Esophagus (tissue), 2 donors: Measurements from ENCODE around the gene HAND1. TPM values are rescaled to one million over a fixed set of nuclear protein-coding genes. Genes with fewer than 3 reads are reported as not detected.

ENCODE experiments used
- H3K27ac ChIP-seq, 2 donors: one replicate each; pipeline ENCODE4 v1.5.1; 2013; ENCODE audit warnings: low read depth in 2 of 2, mild to moderate bottlenecking in 2 of 2, inconsistent platforms in 1 of 2, low read length in 1 of 2, moderate library complexity in 1 of 2
- H3K27me3 ChIP-seq, 2 donors: one replicate each; pipeline ENCODE4 v1.6.1; 2013; ENCODE audit warnings: low read length in 2 of 2, control low read depth in 1 of 2, mild to moderate bottlenecking in 1 of 2; ENCODE audit not compliant: insufficient read depth in 2 of 2, control insufficient read depth in 1 of 2
- H3K36me3 ChIP-seq, 2 donors: one replicate each; pipeline ENCODE4 v1.6.1; 2013; ENCODE audit warnings: low read length in 1 of 2; ENCODE audit not compliant: control insufficient read depth in 2 of 2, insufficient read depth in 2 of 2
- H3K4me1 ChIP-seq, 2 donors: one replicate each; pipeline ENCODE4 v1.6.1; 2013; ENCODE audit warnings: low read length in 1 of 2; ENCODE audit not compliant: control insufficient read depth in 2 of 2, insufficient read depth in 2 of 2
- H3K4me3 ChIP-seq, 2 donors: one replicate each; pipeline ENCODE4 v1.5.1; 2013; ENCODE audit warnings: low read length in 2 of 2, mild to moderate bottlenecking in 2 of 2, low read depth in 1 of 2, moderate library complexity in 1 of 2
- H3K9me3 ChIP-seq, 2 donors: one replicate each; pipeline ENCODE4 v1.6.1; 2013; ENCODE audit warnings: mild to moderate bottlenecking in 2 of 2, low read depth in 1 of 2, low read length in 1 of 2, moderate library complexity in 1 of 2; ENCODE audit not compliant: control insufficient read depth in 2 of 2, insufficient read depth in 1 of 2
- WGBS, 2 donors: extraction: QIAGEN DNeasy Blood & Tissue Kit; methylation state at CpG; one replicate each; pipeline ENCODE4 v1.1.7; 2013; 5-methylcytosine and 5-hydroxymethylcytosine counted together
- polyA plus RNA-seq, 2 donors: library from polyadenylated mRNA; stranded (reverse); fragments of 200-250 nt; gene quantifications; one replicate each; pipeline ENCODE4 v1.2.3, GENCODE V29; 2013
- donor health status: healthy with polysubstance abuse.
- donor health status: Bipolar disorder and iron deficiency.

The HAND1 gene
- polyA plus RNA-seq, 2 donors = not detected

DNA sequence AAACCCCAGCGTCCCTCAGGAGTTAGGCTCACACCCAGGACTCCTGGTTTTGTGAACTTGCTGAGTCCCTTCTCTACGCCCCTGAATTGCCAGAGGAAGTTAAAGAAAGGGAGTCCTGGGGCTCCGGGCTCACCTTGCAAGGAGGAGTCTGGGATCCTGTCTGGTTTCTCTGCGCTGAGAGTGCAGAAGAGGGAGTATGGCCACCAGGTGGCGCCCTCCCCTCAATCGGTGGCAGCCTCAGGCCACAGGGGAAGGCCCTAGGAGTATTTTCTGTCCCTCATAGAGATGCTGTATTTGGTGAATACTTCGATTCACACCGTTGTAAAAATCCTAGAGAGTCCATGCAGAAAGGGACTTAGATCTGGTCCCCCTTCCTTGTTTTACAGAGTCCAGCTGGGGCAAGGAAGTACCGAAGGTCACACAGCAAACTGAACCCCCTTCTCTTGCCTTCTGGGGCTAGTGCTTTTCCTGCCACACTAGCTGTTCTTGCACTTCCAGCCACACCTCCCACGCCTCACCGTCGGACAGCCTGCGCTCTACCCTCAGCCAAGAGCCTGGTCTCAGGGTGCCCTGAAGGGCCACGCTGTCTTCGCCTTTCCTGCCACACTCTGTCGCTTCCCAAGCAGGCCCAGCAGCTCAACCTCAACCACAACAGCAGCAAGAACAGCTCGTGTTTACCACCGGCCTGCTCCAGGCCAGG, 10.2 kb downstream of the HAND1 start:
- Histone ChIP-seq H3K9me3 (no peaks in the 10 kb centered on the region), H3K36me3 (no peaks in the 10 kb centered on the region), H3K27me3 (peaks cover 0 to 7% of the 10 kb centered on the region in 2 donors), H3K4me3 (no peak overlapping the region), H3K27ac (no peak overlapping the region), H3K4me1 (no peaks in the 10 kb centered on the region)
- 39 to 40% methylated on average over 18 of the region's 18 CpGs for WGBS, 2 donors

DNA sequence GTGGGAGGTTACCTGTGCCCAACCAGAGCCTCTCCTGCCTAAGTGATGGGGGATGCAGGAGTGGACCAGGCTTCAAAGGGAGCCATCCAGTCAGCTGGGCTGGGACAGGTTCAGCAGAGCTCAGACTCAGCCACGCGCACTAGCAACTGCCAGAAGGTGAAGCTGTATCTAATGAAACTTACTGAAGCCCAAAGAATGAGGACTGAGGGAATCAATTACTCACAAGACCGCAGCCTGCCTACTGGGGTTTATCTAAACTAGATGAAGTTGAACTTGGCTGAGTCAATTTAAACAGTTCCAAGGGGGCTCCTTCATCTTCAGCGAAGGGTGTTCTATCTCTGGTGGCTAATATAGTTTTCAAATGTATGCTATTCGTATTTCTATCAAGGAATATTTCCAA, 11.4 kb downstream of the HAND1 start:
- Histone ChIP-seq H3K4me3 (no peak overlapping the region), H3K9me3 (no peaks in the 10 kb centered on the region), H3K4me1 (no peaks in the 10 kb centered on the region), H3K27me3 (peaks cover 0 to 3% of the 10 kb centered on the region in 2 donors), H3K36me3 (no peaks in the 10 kb centered on the region), H3K27ac (no peak overlapping the region)
- 81 to 82% methylated on average over 5 of the region's 5 CpGs for WGBS, 2 donors

DNA sequence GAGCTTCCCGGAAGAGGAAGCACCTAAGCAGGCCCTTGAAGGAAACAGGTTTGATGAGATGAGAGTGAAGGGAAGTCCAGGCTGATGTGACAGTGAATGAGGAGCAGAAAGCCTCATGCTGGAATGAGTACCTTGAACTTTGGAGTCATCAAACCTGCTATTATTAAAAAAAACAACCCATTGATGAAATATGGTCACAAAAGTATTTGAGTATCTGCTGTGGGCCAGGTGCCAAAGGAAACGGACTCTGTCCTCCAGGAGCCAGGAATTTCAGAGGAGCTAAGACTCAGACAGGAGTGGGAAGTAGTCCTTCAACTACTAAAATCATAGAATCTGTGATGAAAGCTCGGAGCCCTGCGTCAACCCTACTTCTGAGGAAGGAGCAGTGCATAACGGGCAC, 11.9 kb downstream of the HAND1 start:
- Histone ChIP-seq H3K9me3 (no peaks in the 10 kb centered on the region), H3K27ac (no peak overlapping the region), H3K36me3 (no peaks in the 10 kb centered on the region), H3K4me3 (no peak overlapping the region), H3K4me1 (no peaks in the 10 kb centered on the region), H3K27me3 (peaks cover 0 to 3% of the 10 kb centered on the region in 2 donors)
- WGBS, 2 donors = 63 to 72% methylated on average over 5 of the region's 5 CpGs

DNA sequence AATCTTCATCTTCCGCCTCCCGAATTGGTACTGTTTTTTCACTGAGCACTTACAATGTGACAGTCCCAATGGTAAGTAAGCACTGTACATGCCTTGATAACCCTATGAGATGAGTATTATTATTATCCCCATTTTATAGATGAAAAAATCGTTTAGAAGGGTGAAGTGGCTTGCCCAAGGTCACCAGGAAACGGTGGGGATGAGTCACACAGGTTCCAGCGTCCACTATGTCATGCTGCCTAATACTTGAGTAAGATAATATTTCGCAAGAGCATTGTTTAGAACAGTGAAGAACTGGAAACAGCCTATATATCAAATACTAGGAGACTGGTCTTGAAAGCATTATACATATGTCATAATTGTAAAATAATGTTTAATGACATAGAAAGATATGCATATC, 12.9 kb downstream of the HAND1 start:
- 48 to 55% methylated on average over 6 of the region's 6 CpGs for WGBS, 2 donors
- no peaks in the 10 kb centered on the region for H3K36me3 ChIP-seq
- H3K27me3 ChIP-seq = no peaks in the 10 kb centered on the region
- H3K27ac ChIP-seq = no peak overlapping the region
- no peaks in the 10 kb centered on the region for H3K9me3 ChIP-seq
- H3K4me3 ChIP-seq = no peak overlapping the region
- H3K4me1 ChIP-seq = no peaks in the 10 kb centered on the region

DNA sequence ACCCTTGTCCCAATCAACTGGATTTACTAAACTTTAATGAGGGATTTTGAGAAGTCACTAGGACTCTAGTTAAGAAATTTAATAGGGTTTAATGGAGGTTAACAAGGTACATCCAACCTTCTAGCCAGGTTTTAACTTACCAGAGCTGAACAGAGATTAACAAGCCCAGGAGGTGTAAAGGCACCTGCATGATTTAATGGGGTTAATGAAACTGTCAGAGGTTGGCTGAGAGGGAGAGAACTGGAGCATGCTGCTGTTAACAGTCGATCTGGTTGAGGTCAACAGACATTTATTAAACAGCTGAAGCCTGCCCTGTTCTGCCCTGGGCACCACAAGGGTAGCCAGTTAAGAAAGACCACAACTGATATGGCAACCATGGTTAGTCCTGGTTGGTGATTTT, 13.6 kb downstream of the HAND1 start:
- Histone ChIP-seq H3K4me3 (no peak overlapping the region), H3K27ac (no peak overlapping the region), H3K9me3 (no peaks in the 10 kb centered on the region), H3K36me3 (no peaks in the 10 kb centered on the region), H3K27me3 (no peaks in the 10 kb centered on the region), H3K4me1 (no peaks in the 10 kb centered on the region)
- WGBS, 2 donors = 41 to 61% methylated on average over 1 of the region's 1 CpG

DNA sequence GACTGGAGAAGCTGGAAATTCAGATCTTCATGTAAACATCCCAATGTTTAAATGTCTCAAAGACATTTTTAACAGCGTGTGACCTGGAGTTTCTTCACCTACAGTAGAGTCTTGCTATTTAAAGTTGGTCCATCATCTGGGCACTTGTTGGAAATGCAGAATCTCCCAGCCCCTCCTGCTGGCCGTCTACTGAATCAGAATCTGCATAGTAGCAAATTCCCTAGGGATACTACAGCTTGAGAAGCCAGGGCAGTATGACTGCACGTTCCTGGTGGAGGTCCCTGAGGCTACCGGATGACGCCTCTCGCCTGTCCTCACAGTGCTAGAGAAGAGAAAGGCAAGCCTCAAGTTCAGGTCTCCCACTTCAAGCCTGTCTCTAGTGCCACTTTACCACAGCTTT, 16.5 kb downstream of the HAND1 start:
- Histone ChIP-seq H3K36me3 (peaks cover 10 to 11% of the 10 kb centered on the region in 2 donors), H3K4me3 (no peak overlapping the region), H3K27me3 (no peaks in the 10 kb centered on the region), H3K4me1 (no peaks in the 10 kb centered on the region), H3K27ac (no peak overlapping the region), H3K9me3 (no peaks in the 10 kb centered on the region)
- WGBS, 2 donors = 70 to 73% methylated on average over 6 of the region's 6 CpGs

DNA sequence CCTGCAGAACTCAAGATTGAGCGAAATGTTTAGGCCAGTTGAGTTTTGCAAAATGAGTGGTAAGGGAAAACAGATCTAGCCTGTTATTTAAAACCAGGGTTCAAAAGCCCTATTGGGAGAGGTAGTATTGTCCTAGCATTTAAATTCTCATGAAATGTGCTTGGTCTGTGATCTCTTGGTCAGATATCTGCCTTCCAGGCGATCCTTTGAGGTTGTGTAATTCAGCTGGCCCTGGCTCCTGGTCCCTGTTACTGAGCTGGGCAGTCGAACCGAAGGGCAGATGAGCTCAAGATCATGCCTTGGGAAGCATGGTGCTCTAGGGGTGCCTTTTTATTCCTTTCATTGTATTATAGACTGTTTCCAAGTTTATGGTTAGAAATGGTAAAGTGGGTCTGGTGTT, 17.9 kb downstream of the HAND1 start:
- H3K4me3 ChIP-seq = no peak overlapping the region
- 91 to 95% methylated on average over 4 of the region's 4 CpGs for WGBS, 2 donors
- H3K9me3 ChIP-seq = no peaks in the 10 kb centered on the region
- H3K27ac ChIP-seq = no peak overlapping the region
- H3K27me3 ChIP-seq = no peaks in the 10 kb centered on the region
- H3K36me3 ChIP-seq = peaks cover 19 to 20% of the 10 kb centered on the region in 2 donors
- H3K4me1 ChIP-seq = no peaks in the 10 kb centered on the region

DNA sequence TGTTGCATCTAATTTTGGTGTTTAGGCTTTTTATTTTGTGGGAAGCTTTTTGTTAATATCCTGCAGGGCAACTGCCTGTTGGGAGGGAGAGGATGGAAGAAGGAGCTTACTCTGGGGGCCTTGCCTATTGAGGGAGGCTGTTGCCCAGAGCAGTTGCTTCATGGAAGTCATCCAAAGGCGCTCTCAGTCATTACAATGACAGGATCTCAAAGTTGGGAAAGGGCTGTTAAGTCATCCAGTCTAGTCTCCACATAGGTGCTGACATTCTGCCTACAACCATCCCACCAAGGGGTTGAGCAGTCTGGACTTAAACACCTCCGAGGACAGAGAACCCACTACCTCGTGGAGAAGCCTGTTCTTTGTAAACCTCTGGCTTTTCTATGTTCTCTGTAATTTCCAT, 19.0 kb downstream of the HAND1 start:
- Histone ChIP-seq H3K4me1 (no peaks in the 10 kb centered on the region), H3K27ac (no peak overlapping the region), H3K36me3 (peaks cover 20% of the 10 kb centered on the region in 2 donors), H3K9me3 (no peaks in the 10 kb centered on the region), H3K4me3 (no peak overlapping the region), H3K27me3 (no peaks in the 10 kb centered on the region)
- WGBS, 2 donors = 81 to 84% methylated on average over 3 of the region's 3 CpGs

DNA sequence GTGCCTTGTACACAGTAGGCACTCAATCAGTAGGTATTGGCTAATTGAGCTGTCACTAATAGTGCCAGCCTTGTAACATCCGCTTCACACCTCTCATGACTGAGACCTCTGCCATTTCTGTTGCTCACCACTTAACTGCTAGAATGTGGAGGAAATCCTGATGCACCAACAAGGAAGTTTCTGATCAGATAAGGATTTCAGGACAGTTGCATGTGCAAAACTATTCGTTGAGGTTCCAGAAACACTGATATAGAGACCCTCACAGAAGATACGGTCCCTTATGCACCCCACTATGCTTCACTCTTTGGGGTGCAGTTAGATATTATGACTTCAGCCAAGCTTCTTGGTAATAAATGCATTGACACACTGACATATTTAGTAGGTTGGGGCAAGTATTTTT, 21.5 kb downstream of the HAND1 start:
- no peak overlapping the region for H3K27ac ChIP-seq
- no peak overlapping the region for H3K4me3 ChIP-seq
- H3K27me3 ChIP-seq = no peaks in the 10 kb centered on the region
- H3K4me1 ChIP-seq = no peaks in the 10 kb centered on the region
- no peaks in the 10 kb centered on the region for H3K9me3 ChIP-seq
- peaks cover 30 to 37% of the 10 kb centered on the region in 2 donors for H3K36me3 ChIP-seq
- WGBS, 2 donors = 83 to 92% methylated on average over 3 of the region's 3 CpGs

DNA sequence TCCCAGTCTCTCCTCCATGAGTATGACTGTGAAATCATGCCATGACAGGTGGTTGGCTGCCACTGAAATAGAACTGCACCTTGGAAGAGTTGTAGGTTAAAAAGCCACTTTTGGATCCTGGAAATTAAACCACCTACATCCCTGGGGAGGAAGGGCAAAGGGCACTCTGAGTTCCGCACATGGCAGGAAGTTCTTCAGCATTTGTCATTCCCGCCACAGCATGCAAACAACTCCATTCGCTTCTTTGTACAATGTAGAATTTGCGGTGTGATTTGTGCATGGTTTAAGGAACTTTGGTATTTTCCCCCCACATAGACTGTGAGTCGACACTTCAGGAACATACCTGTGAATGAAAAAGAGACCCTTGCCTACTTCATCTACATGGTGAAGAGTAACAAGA, 22.4 kb downstream of the HAND1 start:
- H3K27ac ChIP-seq = no peak overlapping the region
- no peaks in the 10 kb centered on the region for H3K9me3 ChIP-seq
- no peak overlapping the region for H3K4me3 ChIP-seq
- 90% methylated on average over 5 of the region's 5 CpGs for WGBS, 2 donors
- H3K36me3 ChIP-seq = peaks cover 30 to 38% of the 10 kb centered on the region in 2 donors
- no peaks in the 10 kb centered on the region for H3K4me1 ChIP-seq
- no peaks in the 10 kb centered on the region for H3K27me3 ChIP-seq
